Activated naive CD4-positive, alpha-beta T cell (primary cell): ENCODE results near the gene DRAM1.
"Not testable (repeated sequence)": the region's sequence is repeated elsewhere in the genome, so short reads cannot be mapped to it uniquely, and the experiment has no call there.

Experiments
- DNase-seq, 4 experiments: peaks; one replicate each; lab custom pipeline; 2025; lab: John Stamatoyannopoulos, UW

DRAM1 gene

DNA sequence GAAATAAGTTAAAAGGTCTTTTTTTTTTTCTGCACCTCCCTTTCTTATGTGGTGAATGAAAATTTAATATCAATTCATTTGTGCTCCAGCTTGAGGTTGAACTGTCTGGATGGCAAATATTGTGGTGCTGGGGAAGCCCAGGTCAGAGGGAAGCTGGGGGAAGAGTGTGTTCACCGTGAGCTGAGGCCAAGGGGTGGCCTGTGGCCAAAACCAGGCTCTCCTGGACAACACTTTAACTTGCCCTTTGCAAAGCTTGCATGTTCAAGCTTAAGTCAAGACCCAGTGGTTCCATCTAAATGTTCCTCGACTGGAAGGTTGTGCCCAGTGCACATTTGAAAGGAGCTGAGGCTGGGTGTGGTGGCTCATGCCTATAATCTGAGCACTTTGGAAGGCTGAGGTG is 28.8 kb downstream of the DRAM1 start:
- no peak for DNase-seq

DNA sequence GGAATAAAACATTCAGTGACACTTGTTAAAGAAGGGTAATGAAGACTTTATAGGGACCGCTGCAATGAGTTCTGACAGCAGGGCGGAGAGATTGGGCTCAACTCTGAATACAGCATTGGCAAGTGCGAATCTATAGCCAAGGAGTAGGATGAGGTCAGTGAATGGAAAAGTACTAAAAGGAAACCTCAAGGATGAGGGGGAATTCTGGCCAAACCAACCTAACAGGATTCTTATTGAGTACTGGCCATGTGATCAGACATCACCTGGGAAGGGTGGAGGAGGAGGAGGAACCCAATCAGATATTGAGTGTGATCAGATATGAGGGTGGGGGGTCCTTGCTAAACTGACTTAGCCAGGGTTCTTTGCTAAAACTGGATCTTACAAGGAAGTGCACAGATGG is 31.0 kb downstream of the DRAM1 start:
- DNase-seq, result no peak

DNA sequence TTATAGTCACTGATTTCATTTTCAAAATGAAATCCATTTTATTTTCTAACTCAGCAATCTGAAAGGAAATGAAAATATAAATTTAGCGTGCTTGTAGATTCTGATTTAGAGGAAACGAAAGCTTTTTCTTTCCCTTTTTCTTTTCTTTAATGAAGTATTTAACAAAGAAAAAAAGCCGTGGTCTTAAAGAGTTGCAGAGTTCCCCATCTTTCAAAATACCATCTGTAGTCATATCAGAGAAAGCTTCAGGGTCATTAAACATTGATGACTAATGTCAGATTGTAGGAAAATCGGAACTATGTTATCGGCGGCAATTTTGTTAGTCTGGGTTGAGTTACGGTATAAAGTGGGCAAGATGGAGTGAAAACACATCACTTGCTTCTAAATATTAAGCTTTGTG is 32.3 kb downstream of the DRAM1 start:
- DNase-seq, result no peak

DNA sequence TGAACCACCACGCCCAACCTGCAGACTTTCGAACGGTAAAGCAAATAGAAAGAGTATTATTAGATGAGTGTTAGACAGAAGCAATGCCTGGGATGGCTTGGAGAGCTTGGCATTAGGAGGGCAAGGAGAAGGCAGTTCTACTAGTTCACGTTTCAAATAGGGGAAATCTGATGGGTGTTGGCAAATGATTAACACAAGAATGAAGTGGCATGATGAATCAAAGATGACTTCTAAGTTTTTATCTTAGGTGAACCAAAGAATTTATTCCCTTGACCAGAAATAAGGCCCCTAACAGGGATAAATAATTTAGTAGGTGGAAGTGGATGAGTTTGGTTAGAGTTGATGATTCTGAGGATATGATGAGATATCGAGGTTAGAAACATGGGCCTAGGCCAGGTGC is 38.5 kb downstream of the DRAM1 start:
- DNase-seq, result no peak

DNA sequence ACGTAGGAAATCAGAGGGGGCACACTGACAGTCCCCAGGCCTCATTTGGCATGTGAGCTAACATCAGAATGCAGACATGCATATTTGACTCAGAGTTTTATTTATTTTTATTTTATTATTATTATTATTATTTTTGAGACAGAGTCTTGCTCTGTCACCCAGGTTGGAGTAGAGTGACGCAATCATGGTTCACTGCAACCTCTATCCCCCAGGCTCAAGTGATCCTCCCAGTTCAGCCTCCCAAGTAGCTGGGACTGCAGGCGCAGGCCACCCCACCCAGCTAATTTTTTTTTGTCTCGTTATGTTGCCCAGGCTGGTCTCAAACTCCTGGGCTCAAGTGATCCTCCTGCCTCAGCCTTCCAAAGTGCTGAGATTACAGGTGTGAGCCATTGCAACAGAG is 41.4 kb downstream of the DRAM1 start:
- not testable (repeated sequence) for DNase-seq

DNA sequence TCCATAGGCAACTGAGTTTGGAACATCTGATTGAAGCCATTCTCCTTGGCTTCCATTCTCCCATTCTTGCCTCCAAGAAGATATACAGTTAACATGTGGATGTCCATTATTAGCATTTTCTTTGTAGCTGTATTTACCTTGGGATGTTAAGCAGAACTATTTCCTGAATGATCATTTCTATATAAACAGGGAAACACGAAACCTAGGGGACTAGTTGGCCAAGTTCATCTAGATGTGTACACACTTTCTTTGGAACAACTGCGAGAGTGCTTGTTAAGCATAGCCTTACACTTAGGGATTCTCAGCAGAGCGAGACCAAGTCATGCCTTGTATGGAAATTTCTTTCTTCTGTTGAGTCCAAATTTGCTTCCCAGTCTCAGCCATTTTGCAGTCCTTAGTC is 42.1 kb downstream of the DRAM1 start:
- DNase-seq, result no peak

DNA sequence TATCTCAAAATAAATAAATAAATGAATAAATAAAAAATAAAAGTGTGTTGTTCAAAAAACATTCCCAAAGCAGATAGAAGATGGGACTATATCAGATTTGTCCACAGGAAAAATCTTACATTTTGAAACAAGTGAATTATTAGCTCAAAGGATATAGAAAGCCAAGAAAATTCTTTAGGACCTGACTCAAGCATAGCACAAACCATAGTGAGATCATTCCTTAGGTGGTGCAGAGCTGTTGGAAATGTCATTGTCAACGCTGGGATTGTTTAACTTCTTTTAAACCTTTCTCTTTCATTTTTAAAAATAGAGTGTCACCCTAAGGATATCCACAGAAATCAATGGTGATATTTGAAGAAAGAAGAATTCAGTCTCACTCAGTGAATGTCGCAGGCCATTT is 43.5 kb downstream of the DRAM1 start:
- DNase-seq, result no peak

DNA sequence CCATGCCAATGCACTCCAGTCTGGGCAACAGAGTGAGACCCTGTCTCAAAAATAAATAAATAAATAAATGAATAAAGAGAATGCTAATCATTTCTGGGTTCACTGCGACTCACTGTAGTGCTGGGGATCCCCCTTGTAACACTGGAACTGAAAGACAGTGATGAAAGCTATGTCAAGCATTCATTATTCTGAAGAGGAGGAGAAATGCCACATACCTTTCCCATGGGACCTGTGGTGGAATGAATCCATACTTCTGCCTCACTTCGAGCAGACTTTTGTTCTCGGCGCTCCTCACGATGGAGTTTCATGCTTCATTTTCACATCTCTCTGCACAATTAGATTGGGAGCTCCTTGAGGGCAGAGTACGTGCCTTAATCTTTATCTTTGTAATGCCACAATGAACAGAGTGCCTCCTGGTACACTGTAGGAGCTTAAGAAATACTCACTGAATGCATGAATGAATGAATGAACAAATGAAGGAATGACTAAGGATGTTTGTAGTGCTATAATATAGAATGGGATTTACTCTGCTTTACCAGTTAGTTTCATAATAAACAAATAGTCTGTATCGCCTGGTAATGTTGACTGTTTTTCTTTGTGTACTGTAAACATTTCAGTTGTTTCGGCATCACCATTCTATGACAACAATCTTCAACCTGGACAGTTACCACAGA is 45.8 kb downstream of the DRAM1 start:
- no peak for DNase-seq

DNA sequence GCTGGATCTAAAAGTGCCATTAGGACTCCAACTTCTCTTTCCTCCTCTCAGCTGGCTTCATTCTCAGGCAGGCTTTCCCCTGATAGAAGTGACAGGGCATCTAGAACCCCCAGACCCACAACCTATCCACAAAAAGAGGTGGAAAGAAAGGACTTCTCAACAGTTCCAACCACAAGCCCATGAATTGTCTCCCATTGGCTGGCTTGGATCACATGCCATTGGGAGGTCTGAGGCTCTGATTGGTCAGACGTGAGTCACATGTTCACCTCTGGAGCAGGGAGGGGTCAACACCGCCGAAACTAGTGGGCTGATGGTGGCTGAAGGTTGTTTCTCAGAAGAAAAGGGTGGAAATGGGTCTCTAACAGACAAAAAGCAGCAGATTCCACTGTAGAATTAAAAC is 47.2 kb downstream of the DRAM1 start:
- no peak for DNase-seq

DNA sequence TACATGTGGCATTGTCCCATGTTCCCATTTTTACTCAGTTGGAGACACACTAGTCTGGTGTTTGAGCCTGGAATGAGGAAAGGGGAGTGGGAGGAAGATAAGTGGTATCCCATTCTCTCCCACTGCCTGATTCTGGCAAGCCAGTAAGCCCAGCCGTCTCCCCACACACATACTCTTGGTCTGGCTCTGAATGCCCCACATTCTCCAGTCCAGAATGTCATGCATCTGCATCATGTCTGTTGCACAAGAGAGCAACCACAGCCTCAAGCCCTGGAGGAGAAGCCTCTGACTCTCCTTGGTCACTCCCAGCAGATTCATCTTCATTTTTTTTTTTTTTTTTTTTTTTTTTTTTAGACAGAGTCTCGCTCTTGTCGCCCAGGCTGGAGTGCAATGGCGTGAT is 48.0 kb downstream of the DRAM1 start:
- no peak for DNase-seq

DNA sequence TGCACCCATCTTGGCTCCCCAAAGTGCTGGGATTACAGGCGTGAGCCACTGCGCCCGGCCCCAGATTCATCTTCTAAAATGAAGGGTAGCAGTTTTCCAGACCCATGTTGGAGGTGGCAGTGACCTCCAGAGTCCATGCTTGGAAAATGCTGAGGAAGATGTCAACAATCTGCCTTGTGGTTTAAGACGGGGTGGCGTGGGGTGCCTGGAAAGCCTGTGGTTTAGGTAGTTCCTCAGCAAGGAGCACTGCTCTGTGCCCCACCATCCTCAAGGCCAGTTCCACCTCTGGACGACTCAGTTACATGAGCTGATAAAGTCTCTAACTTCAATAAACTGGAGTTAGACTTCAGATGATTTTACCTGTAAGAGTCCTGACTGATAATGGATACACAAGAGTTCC is 48.6 kb downstream of the DRAM1 start:
- DNase-seq, result no peak

DNA sequence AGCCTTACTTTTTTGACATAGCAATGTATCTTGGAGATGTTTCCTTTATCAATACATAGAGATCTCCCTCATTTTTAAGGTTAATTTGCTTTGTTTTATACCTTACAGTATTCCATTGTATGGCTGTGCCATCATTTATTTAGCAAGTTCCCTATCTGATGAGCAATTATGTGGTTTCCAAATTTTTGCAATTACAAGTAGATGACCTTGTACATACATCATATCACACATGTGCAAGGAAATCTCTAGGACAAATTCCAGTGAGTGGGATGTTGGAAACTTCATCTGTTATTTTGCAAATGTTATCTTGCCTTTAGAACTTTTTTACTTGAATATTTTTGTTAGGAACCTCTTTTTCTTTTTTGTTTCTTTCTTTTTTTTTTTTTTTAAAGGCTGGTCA is 49.7 kb downstream of the DRAM1 start:
- no peak for DNase-seq

DNA sequence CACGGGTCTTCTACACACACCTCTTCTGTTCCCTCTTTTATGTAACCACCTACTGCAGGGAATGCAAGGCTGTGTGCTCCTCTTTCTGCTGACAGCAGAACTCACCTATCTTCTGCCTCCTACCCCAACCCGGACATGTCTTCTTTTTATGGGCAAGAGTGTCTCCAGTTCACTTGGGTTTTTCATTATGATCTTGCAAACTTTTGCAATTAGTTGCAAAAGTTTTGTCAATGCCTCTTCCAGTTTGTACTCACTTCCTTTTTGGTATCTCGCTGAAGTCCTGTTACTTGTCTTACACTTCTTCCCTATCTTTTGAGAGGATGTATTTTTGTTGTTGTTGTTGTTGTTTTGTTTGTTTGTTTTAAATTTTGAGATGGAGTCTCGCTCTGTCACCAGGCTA is 50.6 kb downstream of the DRAM1 start:
- DNase-seq, result no peak

DNA sequence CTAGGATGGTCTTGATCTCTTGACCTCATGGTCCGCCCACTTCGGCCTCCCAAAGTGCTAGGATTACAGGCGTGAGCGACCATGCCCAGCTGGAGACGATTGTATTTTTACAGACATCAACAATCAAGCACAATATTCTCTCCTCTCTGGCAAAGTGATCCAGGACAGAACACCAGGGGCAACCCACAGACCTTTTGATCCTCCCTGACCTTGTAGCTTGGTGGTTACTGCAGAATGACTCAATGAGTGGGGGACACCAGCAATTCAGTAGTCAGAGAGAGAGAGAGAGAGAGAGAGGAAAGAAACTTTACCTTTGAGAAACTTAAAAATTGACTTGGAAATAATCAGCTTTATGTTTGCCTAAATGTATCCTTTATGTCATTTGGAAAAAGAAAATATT is 51.2 kb downstream of the DRAM1 start:
- DNase-seq, result no peak

DNA sequence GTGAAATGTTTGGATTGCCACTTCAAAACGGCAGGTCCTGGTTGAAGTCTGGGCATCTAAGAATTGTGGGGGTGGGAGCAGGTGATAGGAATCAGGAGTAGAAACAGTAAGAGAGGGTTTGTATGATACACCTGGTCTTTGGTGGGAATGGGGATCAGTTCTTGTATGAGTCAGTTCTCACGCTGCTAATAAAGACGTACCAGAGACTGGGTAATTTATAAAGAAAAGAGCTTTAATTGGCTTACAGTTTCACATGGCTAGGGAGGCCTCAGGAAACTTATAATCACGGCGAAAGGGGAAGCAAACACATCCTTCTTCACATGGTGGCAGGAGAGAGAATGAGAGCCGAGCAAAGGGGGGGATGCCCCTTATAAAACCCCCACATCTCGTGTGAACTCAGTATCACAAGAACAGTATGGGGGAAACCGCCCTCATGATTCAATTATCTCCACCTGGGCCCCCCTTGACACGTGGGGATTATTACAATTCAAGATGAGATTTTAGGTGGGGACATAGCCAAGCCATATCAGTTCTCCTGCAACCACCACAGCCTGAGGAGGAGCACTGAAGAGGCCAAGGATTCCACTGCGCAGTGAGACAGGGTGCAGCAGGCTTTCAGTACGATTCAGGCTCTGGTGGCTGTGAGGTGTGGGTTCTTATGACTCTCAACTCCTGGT is 52.1 kb downstream of the DRAM1 start:
- no peak for DNase-seq

DNA sequence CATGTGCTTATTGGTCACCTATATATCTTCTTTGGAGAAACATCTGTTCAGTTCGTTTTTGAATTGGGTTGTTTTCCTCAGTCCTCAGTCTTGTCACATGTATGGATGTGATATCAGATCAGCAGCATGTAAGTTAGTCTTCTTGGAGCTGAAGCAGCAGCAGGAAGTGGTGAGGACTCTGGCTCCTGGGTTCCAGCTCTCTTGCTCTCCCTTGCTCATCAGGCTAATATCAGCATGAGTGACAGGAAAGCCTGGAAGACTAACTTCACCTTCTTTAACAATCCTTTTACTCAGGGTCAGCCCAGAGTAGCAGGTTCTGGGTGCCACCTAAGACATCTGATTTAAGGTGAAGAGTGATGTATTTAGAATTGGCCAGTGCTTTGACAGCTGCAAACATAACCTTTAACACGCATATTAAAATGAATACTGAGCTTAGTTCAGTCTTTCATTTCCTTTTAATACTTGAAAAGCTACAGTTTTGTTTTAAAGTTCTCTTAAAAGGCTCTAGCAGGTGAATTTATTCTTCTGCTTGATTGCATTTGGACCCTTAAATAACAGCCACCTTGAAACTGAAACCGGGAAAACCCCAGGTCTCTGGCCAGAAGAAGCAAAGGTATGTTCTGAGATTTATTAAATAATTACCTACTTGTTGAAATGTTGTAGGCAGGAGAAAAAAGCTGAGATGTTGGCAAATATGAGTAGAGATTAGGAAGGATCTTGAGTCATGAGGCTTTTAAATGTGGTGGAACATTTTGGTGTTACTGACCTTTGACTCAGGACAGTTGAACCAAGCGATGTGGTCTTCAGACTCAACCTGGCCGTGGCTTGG is 54.3 kb downstream of the DRAM1 start:
- no peak for DNase-seq

DNA sequence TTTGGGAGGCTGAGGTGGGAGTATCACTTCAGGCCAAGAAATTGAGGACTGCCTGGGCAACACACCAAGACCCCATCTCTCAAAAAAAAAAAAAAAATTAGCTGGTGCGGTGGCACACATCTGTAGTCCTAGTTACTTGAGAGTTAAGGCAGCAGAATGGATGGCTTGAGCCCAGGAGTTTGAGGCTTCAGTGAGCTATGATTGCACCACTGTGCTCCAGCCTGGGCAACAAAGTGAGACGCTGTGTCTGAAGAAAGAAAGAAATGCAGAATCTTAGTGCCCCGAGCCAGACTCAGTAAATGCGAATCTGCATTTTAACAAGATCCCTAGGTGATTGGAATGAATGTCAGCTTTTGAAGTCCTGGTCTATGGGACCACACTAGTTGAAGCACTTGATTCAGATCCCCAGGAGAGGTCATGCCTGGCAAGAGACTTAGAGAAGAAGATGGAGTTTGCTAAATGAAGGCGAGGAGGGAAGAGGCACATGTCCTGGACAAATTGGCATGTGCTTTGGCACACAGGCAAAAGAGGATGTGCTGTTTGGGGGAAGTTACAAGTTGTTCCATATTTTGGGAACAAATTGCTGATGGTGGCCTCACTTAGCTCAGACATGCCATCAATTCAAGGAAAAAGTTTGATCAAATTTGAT is 56.6 kb downstream of the DRAM1 start:
- no peak for DNase-seq

DNA sequence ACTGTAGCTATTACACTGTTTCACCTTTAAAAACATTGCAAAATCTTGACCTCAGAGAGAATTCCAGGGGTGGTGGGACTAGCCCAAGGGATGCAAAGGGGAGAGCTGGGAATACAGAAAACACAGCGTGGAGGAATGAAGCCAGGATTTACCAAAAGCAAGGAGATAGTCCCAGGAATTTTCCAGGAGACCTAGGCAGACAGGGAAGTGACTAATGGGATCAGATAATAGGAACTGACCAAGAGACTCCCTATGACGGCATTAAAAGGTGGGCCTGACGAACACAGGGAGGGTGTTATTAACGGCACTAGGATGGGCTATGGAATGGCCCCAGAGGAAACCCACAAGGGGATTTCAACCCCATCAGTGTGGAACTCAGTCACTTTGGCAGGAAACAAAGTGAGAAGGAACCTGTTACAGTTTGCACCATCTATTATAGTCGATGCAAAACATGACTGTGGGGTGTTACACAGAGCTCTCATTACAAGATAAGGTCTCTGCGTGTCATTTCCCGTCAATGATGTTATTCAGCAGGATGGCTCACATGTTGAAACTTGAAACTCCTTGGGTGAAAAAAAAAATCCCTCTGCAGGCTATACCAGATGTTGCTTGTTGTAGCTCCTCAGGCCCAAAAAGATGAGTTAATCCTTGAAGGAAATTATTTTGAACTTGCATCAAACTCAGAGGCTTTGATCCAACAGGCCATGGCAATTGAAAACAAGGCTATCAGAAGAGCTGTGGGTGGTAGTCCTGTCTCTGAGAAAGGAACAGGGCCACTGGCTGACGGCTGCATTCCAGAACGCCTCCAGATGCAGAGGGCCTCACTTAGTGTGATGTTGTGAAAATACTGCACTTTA is 58.7 kb downstream of the DRAM1 start:
- DNase-seq, result no peak

DNA sequence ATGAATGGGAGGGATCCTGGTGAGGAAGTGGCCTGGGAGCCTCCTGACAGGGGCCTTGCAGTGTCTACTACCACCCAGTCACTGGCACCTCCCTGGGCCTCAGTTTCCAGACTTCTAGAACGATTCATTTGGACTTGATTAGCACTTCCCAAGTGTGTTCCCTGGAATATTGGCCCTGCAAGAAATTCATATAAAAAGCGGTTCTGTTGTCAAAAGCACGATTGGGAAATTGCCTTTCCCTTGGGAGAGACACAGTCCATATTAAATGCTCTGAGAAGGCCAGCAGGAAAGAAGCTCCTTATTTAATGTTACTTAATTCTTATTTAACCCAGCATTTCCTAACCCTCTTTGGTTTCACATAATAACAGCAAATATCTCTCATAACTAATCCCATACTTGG is 61.9 kb downstream of the DRAM1 start:
- DNase-seq, result no peak

DNA sequence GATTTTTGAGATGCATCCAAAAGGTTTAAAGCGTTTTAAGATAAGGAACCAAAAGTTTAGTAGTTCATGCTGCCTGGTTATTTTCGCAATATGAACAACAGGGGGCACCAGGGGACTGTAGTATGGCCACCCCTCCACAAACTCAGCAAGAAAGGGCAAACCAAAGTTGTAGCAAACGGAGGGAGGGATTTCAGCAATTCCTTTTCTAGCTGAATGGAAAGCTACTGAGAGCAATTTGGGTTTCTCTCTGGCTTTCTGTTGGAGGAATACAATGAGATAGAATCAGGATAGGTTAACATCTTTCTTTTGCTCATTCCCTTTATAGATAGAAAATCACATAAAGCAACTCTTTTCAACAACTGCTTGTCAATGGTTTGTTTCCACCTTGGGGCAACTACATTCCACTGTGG is 62.5 kb downstream of the DRAM1 start:
- peak in 1 of 4 experiments; percentile 5 for DNase-seq

DNA sequence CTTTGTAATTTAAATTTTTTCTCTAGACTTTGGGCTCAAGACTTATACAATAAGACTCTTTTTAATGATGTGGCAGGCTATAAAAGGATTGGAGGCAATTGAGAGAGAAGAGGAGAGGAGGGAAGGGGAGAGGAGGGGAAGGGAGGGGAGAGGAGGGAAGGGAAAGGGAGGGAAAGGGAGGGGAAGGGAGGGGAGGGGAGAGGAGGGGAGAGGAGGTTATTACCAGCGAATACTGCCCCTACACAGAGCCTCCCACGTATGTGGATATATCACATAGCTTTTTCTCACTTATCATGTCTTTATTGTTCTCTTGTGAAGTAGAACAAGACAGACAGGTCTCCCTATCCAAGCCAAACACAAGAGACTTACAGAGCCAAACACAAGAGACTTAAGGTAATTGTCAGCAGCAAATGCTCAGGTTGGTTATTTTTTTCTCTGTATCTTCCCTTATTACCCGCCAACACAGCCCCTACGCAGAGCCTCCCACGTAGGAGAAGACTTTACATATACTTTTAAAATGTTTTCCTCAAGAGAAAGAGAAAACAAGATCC is 63.1 kb downstream of the DRAM1 start:
- DNase-seq, result no peak
